Testis (tissue), 3 donors: ENCODE measurements around the gene LARP7. TPM values are rescaled to one million over a fixed set of nuclear protein-coding genes. Genes with fewer than 3 reads are reported as not detected.
"Not testable (repeated sequence)": the region's sequence is repeated elsewhere in the genome, so short reads cannot be mapped to it uniquely, and the experiment has no call there.

ENCODE experiments used
- DNase-seq: peaks from one replicate; pipeline ENCODE4 v3.0.0-alpha.2; 2019
- H3K27ac ChIP-seq, 2 donors: fragments of 200-600 bp; sonication (generic); one replicate each; pipeline ENCODE4 v1.5.1; 2019
- H3K27me3 ChIP-seq: fragments of 200-600 bp; sonication (generic); one replicate; pipeline ENCODE4 v1.5.1; 2019
- H3K36me3 ChIP-seq: fragments of 200-600 bp; sonication (generic); one replicate; pipeline ENCODE4 v1.5.1; 2017; ENCODE audit warnings: low read depth; ENCODE audit errors: missing control alignments
- H3K4me1 ChIP-seq: fragments of 200-600 bp; sonication (generic); one replicate; pipeline ENCODE4 v1.5.1; 2019
- H3K4me3 ChIP-seq, 2 donors: fragments of 200-600 bp; sonication (generic); one replicate each; pipeline ENCODE4 v1.5.1; 2017 to 2019
- H3K9me3 ChIP-seq: fragments of 200-600 bp; sonication (generic); one replicate; pipeline ENCODE4 v1.5.1; 2017
- CTCF ChIP-seq, 3 experiments: fragments of 450-650 bp in 2 of 3; fragments of 200-600 bp in 1 of 3; sonication (generic) in 1 of 3; IDR thresholded peaks; one replicate each; pipeline ENCODE4 v1.5.1; 2016 to 2019; ENCODE audit warnings: antibody characterized with exemption in 3 of 3, mild to moderate bottlenecking in 2 of 3, moderate library complexity in 1 of 3
- POLR2A ChIP-seq: fragments of 450-650 bp; IDR thresholded peaks from one replicate; pipeline ENCODE4 v1.6.1; 2017; ENCODE audit warnings: antibody characterized with exemption, mild to moderate bottlenecking, moderate library complexity
- WGBS, 2 donors: methylation state at CpG; one replicate each; pipeline ENCODE4 v1.1.5; 2018; 5-methylcytosine and 5-hydroxymethylcytosine counted together
- intact Hi-C: fragments of 100-400 bp; cut with DNase I; formaldehyde crosslinking; loops from one replicate; pipeline ENCODE4 v1.15.1; 2023; ENCODE audit warnings: low total_unique reads
- polyA plus RNA-seq: library from polyadenylated mRNA; stranded (reverse); fragments of 350-450 nt; fragmentation: Illumina TruSeq; extraction: RNeasy Lipid Tissue Mini Kit (QIAGEN cat#74804); gene quantifications from one replicate; pipeline ENCODE4 v1.2.3, GENCODE V29; 2014; ENCODE audit warnings: low read depth, low replicate concordance; ENCODE audit not compliant: insufficient read depth
- total RNA-seq, 2 donors: library from RNA; depleted of rRNA; stranded (reverse); fragments of >200 nt; gene quantifications; one replicate each; pipeline ENCODE4 v1.2.3, GENCODE V29; 2016

LARP7 gene
- total and polyA plus RNA-seq, 3 donors from 2014 or later, result 15.6 to 41.7 (median 40.6) TPM

GRCh38 chr4:112649055-112649408, 12.1 kb downstream of the LARP7 start:
- no peaks in the 10 kb centered on the region for H3K4me1 ChIP-seq
- no peaks in the 10 kb centered on the region for H3K36me3 ChIP-seq
- H3K9me3 ChIP-seq, result no peaks in the 10 kb centered on the region
- no peak overlapping the region for H3K27ac ChIP-seq
- DNase-seq, result no peak
- whole genome bisulfite sequencing, 2 donors, result 61 to 63% methylated on average over 2 of the region's 2 CpGs
- intact Hi-C loops, result no loop called here
- H3K4me3 ChIP-seq, result no peak overlapping the region
- TF ChIP-seq CTCF (IDR thresholded peaks at IDR 0.05) (no peak), POLR2A (no peak)
- no peaks in the 10 kb centered on the region for H3K27me3 ChIP-seq

GRCh38 chr4:112650332-112650731, 13.4 kb downstream of the LARP7 start:
- H3K4me1 ChIP-seq, result no peaks in the 10 kb centered on the region
- H3K27me3 ChIP-seq, result no peaks in the 10 kb centered on the region
- WGBS, 2 donors, result 65 to 72% methylated on average over 4 of the region's 4 CpGs
- no peaks in the 10 kb centered on the region for H3K9me3 ChIP-seq
- H3K27ac ChIP-seq, result no peak overlapping the region
- TF ChIP-seq POLR2A, result no peak
- no peak for TF ChIP-seq CTCF (IDR thresholded peaks at IDR 0.05)
- no peaks in the 10 kb centered on the region for H3K36me3 ChIP-seq
- intact Hi-C loops, result no loop called here
- no peak overlapping the region for H3K4me3 ChIP-seq
- DNase-seq, result no peak

- H3K36me3 ChIP-seq, result no peaks in the 10 kb centered on the region
- DNase-seq, result no peak
- no peaks in the 10 kb centered on the region for H3K4me1 ChIP-seq
- intact Hi-C loops, result no loop called here
- no peak overlapping the region for H3K27ac ChIP-seq
- no peaks in the 10 kb centered on the region for H3K9me3 ChIP-seq
- no peak for TF ChIP-seq CTCF (IDR thresholded peaks at IDR 0.05)
- TF ChIP-seq POLR2A, result no peak
- no peaks in the 10 kb centered on the region for H3K27me3 ChIP-seq
- no peak overlapping the region for H3K4me3 ChIP-seq
Measured at GRCh38 chr4:112651641-112652040, 14.7 kb downstream of the LARP7 start.

- H3K9me3 ChIP-seq, result no peaks in the 10 kb centered on the region
- DNase-seq, result no peak
- no peak for TF ChIP-seq CTCF (IDR thresholded peaks at IDR 0.05)
- TF ChIP-seq POLR2A, result no peak
- no peak overlapping the region for H3K4me3 ChIP-seq
- no peaks in the 10 kb centered on the region for H3K4me1 ChIP-seq
- no peaks in the 10 kb centered on the region for H3K27me3 ChIP-seq
- intact Hi-C loops, result no loop called here
- WGBS, 2 donors, result 61 to 71% methylated on average over 1 of the region's 1 CpG
- H3K36me3 ChIP-seq, result no peaks in the 10 kb centered on the region
- H3K27ac ChIP-seq, result no peak overlapping the region
Measured at GRCh38 chr4:112652216-112652615, 15.3 kb downstream of the LARP7 start.

- no peak for DNase-seq
- WGBS, 2 donors, result 77 to 80% methylated on average over 5 of the region's 5 CpGs
- no peaks in the 10 kb centered on the region for H3K4me1 ChIP-seq
- TF ChIP-seq POLR2A (no peak), CTCF (IDR thresholded peaks at IDR 0.05) (no peak)
- H3K36me3 ChIP-seq, result no peaks in the 10 kb centered on the region
- H3K27me3 ChIP-seq, result no peaks in the 10 kb centered on the region
- H3K4me3 ChIP-seq, result no peak overlapping the region
- H3K9me3 ChIP-seq, result no peaks in the 10 kb centered on the region
- H3K27ac ChIP-seq, result no peak overlapping the region
- intact Hi-C loops, result no loop called here
Measured at GRCh38 chr4:112655270-112655669, 18.3 kb downstream of the LARP7 start.

- H3K27ac ChIP-seq, intact Hi-C loops, H3K4me1 ChIP-seq, H3K4me3 ChIP-seq, H3K36me3 ChIP-seq, H3K27me3 ChIP-seq, DNase-seq, H3K9me3 ChIP-seq: not testable (repeated sequence)
- 85 to 94% methylated on average over 5 of the region's 5 CpGs for WGBS, 2 donors
Measured at GRCh38 chr4:112656115-112656514, 19.2 kb downstream of the LARP7 start.
